Endometrial microvascular endothelial cells (primary cell): ENCODE data around the gene CCDC195. TPM values are rescaled to one million over a fixed set of nuclear protein-coding genes. Genes with fewer than 3 reads are reported as not detected.

Experiments used
- in situ Hi-C: cut with HindIII; loops from 2 replicates; pipeline ENCODE4 v1.10.0; 2017; ENCODE audit warnings: low sequenced_read_pairs, low pct_unique_long_range_greater_than_20kb; ENCODE audit errors: inconsistent ontology term
- total RNA-seq: library from RNA; depleted of rRNA; stranded (reverse); fragments of >200 nt; gene quantifications from one replicate; pipeline ENCODE4 v1.2.3, GENCODE V29; 2015; ENCODE audit errors: inconsistent ontology term

Gene CCDC195, protein sequence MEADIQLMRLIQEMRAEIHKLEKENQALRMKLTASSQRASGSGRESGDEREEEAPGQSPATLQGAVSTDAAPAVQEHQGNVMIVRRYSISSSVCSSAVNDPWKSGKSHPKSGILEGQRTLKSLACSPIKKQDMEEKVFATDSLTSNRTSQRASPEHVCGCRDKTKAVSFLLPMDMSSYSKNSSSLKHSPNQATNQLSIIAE
- not detected for total RNA-seq

DNA sequence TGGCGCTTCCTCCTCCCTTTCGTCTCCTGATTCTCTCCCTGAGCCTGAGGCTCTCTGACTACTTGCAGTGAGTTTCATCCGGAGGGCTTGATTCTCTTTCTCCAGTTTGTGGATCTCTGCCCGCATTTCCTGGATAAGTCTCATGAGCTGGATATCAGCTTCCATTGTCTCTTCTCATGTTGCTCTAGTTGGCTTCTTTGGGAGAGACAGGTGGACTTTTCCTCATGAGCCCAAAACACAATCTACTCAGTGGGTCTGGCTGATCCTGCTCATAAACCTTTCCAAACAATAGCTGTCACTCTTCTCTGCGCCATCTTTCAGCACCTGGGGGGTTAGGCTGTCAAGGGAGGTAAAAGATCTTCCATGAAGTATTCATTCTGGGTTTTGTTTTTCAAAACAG, at the start of gene CCDC195:
CCDC195 (minus strand) TSS at position 165 of the 400 bp plus-strand sequence; CDS start at position 165, 0 bp downstream.
- in situ Hi-C loops = no loop called here

DNA sequence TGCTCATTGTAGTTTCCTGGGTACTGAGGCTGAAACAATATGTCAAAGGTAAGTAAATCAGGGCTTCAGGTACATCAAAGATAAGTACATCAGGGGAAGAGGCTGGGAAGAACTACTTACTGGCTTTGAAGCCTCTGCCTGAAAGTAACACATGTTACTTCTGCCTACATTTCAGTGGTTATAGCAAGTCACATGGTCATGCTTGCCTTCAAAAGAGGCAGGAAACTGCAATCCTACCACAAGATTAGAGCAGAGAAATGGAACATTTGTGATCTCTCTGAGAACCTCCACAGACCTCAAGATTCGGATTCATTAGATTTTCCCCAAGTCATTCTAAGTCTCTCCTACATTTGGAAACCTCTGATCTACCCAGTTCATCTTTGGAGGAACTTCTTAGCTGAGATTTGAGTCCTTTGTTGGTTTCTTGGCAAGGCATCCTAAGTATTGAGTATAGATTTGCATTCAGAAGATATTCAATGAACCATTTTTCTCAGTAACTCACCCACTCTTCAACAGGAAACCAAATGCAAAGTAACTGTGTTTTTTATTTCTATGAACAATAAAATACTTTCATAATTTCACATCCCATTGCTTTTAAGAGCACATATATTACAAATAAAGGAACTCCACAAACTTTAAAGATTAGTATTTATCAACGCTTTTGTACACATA, 48.5 kb upstream of the CCDC195 start:
- in situ Hi-C loops = no loop called here

DNA sequence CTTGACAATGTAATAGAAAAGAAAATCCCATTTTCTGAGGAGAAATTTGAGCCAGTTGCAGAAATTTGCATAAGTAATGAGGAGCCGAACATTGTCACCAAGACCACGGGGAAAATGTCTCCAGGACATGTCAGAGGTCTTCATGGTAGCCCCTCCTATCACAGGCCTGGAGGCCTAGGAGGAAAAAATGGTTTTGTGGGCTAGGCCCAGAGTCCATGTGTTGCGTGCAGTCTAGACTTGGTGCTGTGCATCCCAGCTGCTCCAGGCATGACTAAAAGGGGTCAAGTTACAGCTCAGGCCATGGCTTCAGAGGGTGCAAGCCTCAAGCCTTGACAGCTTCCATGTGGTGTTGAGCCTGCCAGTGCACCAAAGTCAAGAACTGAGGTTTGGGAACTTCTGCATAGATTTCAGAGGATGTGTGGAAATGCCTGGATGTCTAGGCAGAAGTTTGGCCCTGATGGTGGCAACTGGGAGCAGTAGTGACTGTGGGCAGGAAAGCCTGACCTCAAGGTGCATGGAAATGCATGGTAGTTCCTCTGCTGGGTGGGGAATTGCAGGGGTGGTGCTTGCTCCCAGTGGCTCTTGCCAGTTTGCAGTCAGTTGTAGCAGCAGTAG, 41.9 kb upstream of the CCDC195 start:
- in situ Hi-C loops = no loop called here

DNA sequence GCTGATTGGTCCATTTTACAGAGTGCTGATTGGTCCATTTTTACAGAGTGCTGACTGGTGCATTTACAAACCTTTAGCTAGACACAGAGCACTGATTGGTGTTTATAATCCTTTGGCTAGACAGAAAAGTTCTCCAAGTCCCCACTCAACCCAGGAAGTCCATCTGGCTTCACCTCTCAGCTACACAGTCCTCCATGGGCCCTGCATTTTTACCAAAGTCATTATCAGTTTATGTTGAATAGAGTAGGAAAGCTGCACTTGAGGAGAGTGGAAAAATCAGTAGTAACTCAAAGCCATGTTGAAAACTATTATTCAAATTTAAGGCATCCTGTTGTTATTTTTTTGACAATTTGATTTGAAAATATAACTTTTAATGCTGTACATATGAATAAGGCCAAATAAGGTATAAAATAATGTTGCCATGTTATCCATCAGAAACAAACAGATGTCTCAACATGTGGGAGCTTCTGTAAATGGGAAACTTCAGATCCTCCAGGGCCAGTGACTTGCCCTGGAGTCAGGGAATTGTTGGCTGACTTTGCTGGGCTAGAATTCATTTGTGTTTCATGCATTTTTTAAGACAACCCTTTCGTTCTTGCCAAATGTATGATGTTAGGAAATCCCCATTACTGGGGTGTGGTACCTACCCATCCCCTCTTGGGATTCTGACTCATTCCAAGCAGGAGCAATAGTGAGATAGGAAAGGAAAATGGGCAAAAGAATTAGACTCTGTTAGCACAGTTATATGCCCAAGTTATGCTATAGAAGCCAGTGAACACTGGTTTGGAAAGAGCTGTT, 37.8 kb upstream of the CCDC195 start:
- in situ Hi-C loops = no loop called here

DNA sequence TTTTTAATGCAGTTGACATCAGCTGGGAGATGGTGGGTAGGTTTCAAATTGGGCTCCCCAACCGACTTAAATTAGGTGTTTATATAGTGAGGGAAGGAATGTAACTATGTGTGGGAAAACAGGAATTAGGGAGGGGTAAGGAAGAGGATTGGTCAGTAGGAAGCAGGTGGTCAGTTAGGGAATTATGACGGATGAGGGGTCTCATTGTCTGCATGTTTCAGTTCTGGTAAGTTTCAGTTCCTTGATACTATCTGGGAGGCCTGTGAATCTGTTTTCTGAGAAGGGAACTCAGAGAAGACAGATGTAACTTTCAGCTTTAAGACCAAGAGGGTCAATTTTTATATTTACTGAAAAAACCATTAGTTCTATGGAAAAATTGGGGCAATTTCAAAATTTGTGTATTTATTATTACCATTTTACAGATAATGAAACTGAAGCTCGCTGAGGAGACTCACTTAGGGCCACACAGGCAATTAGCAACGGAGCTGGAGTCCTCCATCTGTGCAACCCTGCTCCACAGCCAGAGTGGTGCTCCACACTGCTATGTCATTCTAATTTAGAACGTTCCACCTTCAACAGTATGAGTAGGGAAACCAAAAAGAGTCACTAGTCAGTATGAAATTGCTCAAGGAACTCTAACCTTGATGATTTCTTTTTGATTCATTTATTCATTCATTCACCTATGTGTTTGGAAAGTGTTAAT, 36.0 kb upstream of the CCDC195 start:
- in situ Hi-C loops = no loop called here

DNA sequence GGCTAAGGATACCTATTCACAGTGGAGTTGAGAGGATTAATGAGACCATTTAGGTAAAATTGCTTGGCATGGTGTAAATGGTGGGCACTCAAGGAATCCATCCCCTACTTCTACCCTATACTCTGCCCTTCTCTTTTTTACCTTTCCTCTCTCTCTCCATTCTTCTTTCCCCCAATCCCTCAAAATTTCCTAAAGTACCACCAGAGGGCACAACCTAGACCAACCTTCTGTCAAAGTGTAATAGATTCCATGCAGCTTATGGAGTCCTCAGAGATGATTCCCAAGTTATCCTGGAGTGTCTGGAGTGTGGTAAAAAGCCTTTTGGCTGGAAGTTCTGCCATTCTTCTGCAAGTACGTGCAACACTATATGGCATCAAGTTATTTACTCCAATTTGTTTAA, 33.0 kb upstream of the CCDC195 start:
- in situ Hi-C loops = no loop called here

DNA sequence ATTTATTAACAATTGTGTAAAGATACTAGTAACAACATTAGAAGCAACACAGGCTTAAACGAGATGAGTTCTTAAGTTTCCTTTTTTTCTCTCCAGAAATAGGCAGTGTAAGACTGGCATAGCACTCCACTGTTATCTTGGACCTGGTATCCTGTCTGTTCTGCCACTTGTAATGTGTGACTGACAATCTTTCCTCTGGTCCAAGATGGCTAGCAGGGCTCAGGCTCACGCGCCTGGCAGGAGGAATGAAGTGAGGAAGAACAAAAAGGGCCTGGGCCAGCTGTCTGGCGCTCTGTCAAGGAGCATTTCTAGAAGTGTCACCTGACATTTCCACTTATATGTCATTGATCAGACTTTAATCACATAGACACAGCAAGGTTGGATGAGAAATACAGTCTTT, 31.6 kb upstream of the CCDC195 start:
- in situ Hi-C loops = no loop called here

DNA sequence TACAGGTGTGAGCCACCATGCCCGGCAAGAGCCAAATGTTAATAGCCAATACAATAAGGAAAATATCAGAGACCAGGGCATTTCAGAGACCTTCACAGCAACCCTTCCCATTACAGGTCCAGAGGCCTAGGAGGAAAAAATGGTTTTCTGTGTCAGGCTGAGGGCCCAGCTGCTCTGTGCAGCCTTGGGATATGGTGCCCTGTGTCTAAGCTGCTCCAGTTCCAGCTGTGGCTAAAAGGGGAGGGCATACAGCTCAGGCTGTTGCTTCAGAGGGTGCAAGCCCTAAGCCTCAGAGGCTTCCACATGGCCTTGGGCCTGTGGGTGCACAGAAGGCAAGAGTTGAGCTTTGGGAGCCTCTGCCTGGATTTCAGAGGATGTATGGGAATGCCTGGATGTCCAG, 20.1 kb upstream of the CCDC195 start:
- in situ Hi-C loops = no loop called here

DNA sequence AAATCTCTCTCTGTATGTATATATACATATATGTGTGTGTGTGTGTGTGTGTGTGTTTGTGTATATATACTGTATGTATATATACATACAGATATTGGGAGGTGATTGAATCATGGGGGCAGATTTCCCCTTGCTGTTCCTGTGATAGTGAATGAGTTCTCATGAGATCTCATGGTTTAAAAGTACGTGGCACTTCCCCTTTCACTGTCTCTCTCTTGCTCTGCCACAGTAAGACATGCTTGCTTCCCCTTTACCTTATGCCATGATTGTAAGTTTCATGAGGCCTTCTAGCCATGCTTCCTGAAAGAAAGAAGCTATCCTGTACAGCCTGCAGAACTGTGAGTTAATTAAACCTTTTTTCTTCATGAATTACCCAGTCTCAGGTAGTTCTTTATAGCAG, 18.8 kb upstream of the CCDC195 start:
- in situ Hi-C loops = no loop called here

DNA sequence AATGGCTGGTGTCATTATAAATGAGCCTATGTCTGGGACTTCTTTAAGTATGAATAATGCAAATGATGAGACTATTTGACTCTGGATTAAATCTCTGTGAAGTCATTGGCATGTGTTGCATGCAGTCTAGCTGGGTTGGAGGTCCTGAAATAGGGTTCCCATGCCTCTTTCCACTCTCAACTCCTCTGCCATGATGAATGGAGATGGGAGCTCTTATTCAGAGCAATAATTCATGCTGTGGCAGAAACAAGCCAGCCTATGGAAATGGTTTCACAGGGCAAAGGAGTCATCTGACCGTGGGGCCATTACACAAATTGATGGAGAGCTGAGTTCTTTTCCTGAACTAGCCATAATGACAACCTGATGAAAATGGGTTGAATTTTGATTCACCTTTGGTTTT, 15.5 kb upstream of the CCDC195 start:
- in situ Hi-C loops = no loop called here

DNA sequence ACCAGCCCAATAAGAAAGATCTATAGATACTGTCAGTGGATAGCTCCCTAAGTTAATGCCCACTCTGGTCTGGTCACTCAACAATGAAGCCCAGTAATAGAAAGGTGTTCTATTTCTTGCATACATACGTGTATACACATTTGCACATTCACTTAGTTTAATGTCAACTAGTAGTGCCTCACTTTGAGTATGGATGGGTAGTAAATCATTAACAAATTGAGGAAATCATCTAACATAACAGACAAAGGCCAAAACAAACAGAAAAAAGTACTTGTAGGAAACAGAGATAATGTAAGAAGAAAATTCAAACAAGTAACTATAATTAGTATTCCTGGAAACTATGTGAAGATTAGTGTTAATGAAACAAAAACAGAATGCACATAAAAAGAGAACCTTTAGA, 13.3 kb upstream of the CCDC195 start:
- in situ Hi-C loops = no loop called here

DNA sequence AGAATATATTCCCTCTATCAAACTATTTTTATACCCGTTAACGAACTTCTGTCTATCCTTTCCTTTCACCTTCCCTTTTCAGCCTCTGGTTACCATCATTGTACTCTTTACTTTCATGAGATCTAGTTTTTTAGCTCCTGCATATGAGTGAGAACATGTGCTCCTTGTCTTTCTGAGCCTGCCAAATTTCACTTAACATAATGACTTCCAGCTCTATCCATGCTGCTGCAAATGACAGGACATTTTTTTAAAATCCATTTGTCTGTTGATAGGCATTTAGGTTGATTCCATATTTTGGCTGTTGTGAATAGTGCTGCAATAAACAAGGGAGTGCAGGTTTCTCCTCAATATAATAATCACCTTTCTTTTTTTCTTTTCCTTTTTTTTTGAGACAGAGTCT, 8.2 kb upstream of the CCDC195 start:
- in situ Hi-C loops = no loop called here

DNA sequence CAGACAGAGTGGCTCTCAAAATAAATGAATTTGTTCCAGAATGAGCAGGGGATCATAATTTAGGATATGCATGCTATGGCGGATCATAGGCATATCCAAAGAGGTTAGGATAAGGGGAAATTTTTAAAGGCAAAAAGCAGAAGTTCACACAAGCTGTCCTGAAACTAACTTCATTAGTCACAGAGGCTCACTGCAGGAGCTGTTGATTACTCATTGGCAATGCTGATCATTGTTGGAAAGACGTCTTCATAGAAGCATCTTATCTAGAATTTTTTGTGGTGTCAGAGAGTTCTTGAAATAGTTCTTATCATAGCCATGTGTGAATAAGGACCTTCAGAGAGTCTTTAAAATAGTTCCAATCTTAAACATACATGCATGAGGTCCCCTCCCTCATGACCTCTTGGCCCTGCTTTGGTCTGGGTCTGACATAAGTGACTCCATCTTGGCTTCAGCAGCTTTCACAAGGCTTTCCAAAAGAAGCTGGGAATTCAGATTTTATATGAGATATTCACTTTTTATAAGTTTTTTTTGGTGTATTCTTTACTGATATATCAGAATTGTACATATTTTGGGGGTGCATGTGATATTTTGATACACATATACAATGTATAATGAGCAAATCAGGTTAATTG, 7.5 kb upstream of the CCDC195 start:
- in situ Hi-C loops = no loop called here

DNA sequence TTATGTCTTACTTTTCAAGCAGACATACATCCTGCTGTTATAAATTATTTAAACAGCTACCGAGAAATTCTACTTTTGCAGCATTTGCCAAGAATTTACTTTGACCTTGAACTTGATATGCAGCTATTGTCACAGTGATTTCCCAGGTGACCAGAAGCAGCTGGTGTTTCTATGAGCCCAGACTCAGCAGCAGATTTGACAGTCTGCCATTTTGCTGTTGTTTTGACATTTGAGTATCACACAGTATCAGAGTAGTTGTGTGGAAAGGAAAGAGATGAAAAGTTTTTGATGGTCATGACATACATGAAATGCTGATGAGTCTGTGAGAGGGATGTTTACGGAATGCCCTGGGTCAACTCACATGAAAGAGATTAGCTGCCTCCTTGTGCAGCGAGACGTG, 6.6 kb upstream of the CCDC195 start:
- in situ Hi-C loops = no loop called here

DNA sequence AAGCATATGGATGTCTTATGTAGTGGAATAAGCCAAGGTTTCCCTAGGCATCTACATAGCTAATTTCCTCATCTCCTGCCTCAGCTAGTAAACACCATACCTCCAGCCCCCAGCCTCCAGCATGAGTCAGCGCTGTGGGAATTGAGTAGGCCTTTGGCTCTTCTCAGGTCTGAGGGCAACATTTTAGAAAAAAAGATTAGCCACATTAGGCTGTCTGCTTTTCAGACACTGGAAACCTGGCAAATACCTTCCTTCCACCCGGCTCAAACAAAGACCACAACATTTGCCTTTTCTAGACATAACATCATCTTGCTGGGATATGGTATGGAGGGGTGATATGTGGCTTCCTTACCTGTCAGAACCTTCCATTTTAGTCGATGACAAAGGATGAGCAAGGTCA, 6.1 kb upstream of the CCDC195 start:
- in situ Hi-C loops = no loop called here

DNA sequence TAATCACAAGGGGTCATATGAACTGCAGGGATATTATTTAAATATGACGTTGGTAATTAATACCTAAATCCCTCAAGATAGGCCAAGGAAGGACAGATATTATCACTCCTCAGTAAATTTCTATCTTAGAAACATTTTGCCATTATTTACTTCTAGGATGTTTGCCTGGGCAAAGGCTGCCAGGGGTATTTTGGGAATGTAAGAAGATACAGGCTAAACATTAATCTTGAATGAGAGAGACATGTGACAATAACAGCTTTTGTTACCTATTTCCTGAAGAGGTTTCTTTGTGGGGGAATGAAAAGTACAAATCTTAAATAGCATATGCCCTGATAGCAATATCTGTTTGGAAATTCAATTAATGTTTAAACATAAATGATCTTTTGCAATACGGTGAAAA, 756 bp upstream of the CCDC195 start:
- in situ Hi-C loops = no loop called here

DNA sequence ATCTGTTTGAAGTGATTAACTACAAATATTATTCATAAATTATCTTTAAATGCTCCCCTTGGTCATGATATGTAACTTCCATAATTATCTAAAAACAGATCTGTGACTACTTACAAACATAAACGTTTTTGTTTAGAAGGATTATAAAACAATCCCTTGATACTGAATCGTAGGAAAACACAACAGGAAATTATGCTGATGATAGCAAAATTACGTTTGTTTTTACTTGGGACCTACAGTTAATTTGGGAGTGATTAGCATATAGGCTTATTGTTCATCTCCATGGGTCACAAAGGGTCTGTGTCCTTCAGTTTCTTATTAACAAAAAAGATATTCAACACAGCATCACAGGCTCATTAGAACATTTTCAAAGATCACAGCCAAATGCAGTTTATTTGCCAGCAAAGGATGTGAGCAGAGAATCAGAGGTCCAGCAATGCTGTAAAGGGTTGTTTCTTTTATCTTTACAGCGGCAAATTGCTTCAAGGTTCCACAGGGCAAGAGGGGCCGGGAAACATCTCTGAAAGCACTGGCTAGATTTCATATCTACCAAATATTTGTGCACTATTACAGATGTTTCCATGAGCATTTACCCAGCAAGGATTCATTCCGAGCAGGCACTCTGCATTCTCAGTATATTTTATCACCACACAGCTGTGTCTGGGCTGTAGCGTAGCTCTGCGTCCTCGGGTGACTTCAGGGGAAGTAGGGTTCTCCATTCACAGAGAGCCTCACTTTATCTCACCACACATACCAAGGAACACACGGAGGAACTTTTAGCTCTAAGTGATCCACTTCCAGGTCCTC, 4.1 kb downstream of the CCDC195 start:
- in situ Hi-C loops = no loop called here

DNA sequence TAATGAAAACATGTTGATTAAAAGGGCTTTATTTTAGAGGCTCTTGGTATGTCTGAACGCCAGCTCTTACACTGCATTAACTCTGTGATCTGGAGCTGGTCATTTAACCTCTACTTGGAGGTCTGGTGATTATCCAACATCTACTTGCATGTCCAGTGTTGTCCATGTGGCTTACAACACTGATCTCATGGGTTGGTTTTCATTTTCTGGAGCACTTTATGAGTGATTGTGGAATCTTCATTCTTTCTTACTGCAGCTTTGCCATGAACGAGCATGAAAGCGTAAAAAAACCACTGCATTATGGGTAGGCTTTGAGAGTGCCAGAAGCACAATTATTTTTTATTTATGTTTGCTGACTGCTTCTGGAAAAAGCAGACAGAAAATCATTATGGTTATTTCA, 4.8 kb downstream of the CCDC195 start:
- in situ Hi-C loops = no loop called here
